A673 (cell line): ENCODE data around the gene LRCOL1. TPM values are rescaled to one million over a fixed set of nuclear protein-coding genes. Genes with fewer than 3 reads are reported as not detected.
A peak's percentile ranks its signal among the peaks of the same experiment; 100 is the strongest.

Experiments
- BruUV-seq: library from RNA; stranded (reverse); fragments of 400-500 nt; replicated peaks from 2 replicates; lab custom pipeline; 2021; lab: Mats Ljungman, UMichigan
- CTCF ChIA-PET: fragments of 300-600 bp; sonication (Branson Sonifier 250); formaldehyde crosslinking; loops from one replicate; lab custom pipeline; 2022; ENCODE audit warnings: antibody characterized with exemption; lab: Charles Lee
- POLR2A ChIA-PET: fragments of 300-600 bp; sonication (Branson Sonifier 250); formaldehyde crosslinking; loops from one replicate; lab custom pipeline; 2022; ENCODE audit warnings: antibody characterized with exemption; ENCODE audit not compliant: low non-redundant PET; lab: Charles Lee
- DNase-seq: peaks from one replicate; pipeline ENCODE4 v3.0.0-alpha.2; 2015; ENCODE audit warnings: low spot score
- H3K27ac ChIP-seq: fragments of 200-600 bp; sonication (generic); 2 replicates; pipeline ENCODE4 v1.5.1; 2016; ENCODE audit warnings: mixed run types, low read depth, mild to moderate bottlenecking, mixed read lengths, antibody characterized with exemption, low read length; ENCODE audit not compliant: poor library complexity, severe bottlenecking
- H3K27me3 ChIP-seq: fragments of 200-600 bp; sonication (generic); replicated peaks from 2 replicates; pipeline ENCODE4 v1.6.1; 2017; ENCODE audit warnings: mixed run types, low read depth, mild to moderate bottlenecking, mixed read lengths, antibody characterized with exemption, low read length; ENCODE audit not compliant: insufficient read depth, poor library complexity
- H3K36me3 ChIP-seq: fragments of 200-600 bp; sonication (generic); 2 replicates; pipeline ENCODE4 v1.6.1; 2016; ENCODE audit warnings: mixed run types, mild to moderate bottlenecking, mixed read lengths, antibody characterized with exemption, low read length; ENCODE audit not compliant: insufficient read depth, poor library complexity, severe bottlenecking
- H3K4me1 ChIP-seq: fragments of 200-600 bp; sonication (generic); 2 replicates; pipeline ENCODE4 v1.6.1; 2017; ENCODE audit warnings: mixed run types, mild to moderate bottlenecking, mixed read lengths, antibody characterized with exemption, low read length; ENCODE audit not compliant: insufficient read depth, poor library complexity, severe bottlenecking
- H3K4me3 ChIP-seq: fragments of 200-600 bp; sonication (generic); 2 replicates; pipeline ENCODE4 v1.5.1; 2016; ENCODE audit warnings: low read depth, mixed run types, mild to moderate bottlenecking, mixed read lengths, low read length; ENCODE audit not compliant: poor library complexity, severe bottlenecking
- H3K9me3 ChIP-seq: fragments of 200-600 bp; sonication (generic); 2 replicates; pipeline ENCODE4 v1.6.1; 2016; ENCODE audit warnings: mixed run types, low read depth, mild to moderate bottlenecking, mixed read lengths, antibody characterized with exemption, low read length; ENCODE audit not compliant: poor library complexity, severe bottlenecking
- EZH2 ChIP-seq: fragments of 200-600 bp; sonication (generic); IDR thresholded peaks from 2 replicates; pipeline ENCODE4 v1.6.1; 2017; ENCODE audit warnings: borderline replicate concordance, low read depth, mild to moderate bottlenecking, mixed read lengths, antibody characterized with exemption, low read length; ENCODE audit not compliant: poor library complexity, severe bottlenecking
- intact Hi-C: fragments of 100-400 bp; cut with micrococcal nuclease; formaldehyde crosslinking; loops from one replicate; pipeline ENCODE4 v1.10.0; 2022; ENCODE audit not compliant: unreplicated experiment
- total RNA-seq: library from RNA; stranded (reverse); gene quantifications from 2 replicates; pipeline ENCODE4 v1.2.3, GENCODE V29; 2021
- TF ChIP-seq, protein P1 (sequence below): fragments of 300-800, 200-600 bp; sonication (generic); conservative IDR thresholded peaks from 2 replicates; pipeline ENCODE4 v1.5.1; 2017; ENCODE audit warnings: low read depth, mild to moderate bottlenecking, antibody characterized with exemption, low read length, moderate library complexity, mixed read lengths

Gene LRCOL1
- total RNA-seq, 1 experiment from 2014 or later, result not detected

DNA sequence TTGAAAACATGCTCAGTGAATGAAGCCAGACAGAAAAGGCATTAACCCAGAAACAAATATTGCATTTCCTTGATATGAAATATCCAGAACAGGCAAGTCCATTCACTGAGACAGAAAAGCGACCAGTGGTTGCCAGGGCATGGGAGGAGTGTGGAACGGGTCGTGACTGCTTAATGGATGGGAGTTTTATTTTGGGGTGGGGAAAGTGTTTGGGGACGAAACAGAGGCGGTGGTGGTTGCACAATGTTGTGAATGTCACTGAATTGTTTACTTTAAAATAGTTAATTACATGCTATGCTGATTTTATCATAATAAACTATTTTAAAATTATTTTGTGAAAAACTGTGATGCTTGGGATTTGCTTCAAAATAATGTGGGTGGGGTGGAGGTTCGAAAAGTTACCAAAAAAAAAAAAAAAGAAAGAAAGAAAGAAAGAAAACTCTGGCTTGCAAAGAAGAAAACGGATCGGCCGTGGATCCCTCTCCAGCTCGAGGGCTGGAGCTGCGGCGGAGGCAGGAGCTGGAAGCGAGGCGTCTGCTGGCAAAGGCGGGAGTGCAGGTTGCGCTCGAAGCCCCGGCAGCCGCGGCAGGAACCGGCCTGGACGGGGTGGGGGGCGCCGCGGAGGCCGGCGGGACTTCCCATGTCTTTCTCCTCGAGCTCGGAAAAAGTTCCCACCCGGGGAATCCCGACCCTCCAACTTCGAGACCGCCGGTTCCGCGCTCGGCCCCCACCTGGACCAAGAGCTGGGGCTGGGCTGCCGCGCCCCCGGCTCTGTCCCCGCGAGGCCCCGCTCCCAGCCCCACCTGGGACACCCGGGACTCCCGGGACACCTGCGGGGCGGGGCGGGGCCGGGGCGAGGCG is 7.7 kb upstream of the LRCOL1 start:
- DNase-seq, result no peak
- peaks cover 37% of the 10 kb centered on the region for H3K27me3 ChIP-seq
- BruUV-seq, result no TSS peak
- H3K9me3 ChIP-seq, result peaks cover 11% of the 10 kb centered on the region
- peaks cover 8% of the 10 kb centered on the region for H3K4me1 ChIP-seq
- peak overlapping the region; percentile 37 for H3K4me3 ChIP-seq
- CTCF ChIA-PET, result interaction anchor here (0.6 kb wide), 2 partner anchors 12 to 46 kb away, joined by 4 to 6 read pairs; no protein-coding TSS in a partner anchor
- H3K36me3 ChIP-seq, result no peaks in the 10 kb centered on the region
- H3K27ac ChIP-seq, result no peak overlapping the region
- intact Hi-C loops, result no loop called here
- POLR2A ChIA-PET, result no interaction called here
- no peak for TF ChIP-seq EZH2
- TF ChIP-seq, protein P1, sequence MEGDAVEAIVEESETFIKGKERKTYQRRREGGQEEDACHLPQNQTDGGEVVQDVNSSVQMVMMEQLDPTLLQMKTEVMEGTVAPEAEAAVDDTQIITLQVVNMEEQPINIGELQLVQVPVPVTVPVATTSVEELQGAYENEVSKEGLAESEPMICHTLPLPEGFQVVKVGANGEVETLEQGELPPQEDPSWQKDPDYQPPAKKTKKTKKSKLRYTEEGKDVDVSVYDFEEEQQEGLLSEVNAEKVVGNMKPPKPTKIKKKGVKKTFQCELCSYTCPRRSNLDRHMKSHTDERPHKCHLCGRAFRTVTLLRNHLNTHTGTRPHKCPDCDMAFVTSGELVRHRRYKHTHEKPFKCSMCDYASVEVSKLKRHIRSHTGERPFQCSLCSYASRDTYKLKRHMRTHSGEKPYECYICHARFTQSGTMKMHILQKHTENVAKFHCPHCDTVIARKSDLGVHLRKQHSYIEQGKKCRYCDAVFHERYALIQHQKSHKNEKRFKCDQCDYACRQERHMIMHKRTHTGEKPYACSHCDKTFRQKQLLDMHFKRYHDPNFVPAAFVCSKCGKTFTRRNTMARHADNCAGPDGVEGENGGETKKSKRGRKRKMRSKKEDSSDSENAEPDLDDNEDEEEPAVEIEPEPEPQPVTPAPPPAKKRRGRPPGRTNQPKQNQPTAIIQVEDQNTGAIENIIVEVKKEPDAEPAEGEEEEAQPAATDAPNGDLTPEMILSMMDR, result no peak

DNA sequence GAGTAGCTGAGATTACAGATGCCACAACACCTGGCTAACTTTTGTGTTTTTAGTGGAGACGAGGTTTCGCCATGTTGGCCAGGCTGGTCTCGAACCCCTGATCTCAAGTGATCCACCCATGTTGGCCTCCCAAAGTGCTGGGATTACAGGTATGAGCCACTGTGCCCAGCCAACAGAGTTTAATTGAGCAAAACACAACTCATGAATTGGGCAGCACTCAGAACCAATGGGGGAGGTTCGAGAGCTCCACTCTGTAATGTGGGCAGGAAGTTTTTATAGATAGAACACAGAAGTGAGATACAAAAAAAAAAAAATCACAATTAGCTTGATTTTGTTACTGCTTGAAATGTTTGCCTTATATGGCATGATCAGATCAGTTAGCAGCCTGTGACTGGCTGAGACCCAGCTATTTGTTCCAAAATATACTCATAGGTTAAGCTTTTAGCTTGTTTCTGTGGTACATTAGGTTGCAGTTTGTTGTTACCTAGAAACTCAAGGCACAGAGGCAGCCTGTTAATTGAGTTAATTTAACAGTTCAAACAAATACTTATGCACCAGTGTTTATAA is 6.8 kb upstream of the LRCOL1 start:
- intact Hi-C loops, result no loop called here
- ChIA-PET POLR2A (no interaction called here), CTCF (interaction anchor here (0.7 kb wide), 1 partner anchor 205 kb away, joined by 3 read pairs; no protein-coding TSS in a partner anchor)
- H3K27ac ChIP-seq, result no peak overlapping the region
- H3K27me3 ChIP-seq, result peaks cover 37% of the 10 kb centered on the region
- no peaks in the 10 kb centered on the region for H3K4me1 ChIP-seq
- no peaks in the 10 kb centered on the region for H3K36me3 ChIP-seq
- peaks cover 11% of the 10 kb centered on the region for H3K9me3 ChIP-seq
- no peak for TF ChIP-seq EZH2
- TF ChIP-seq, protein P1, result no peak
- no TSS peak for BruUV-seq
- no peak overlapping the region for H3K4me3 ChIP-seq
- DNase-seq, result no peak

DNA sequence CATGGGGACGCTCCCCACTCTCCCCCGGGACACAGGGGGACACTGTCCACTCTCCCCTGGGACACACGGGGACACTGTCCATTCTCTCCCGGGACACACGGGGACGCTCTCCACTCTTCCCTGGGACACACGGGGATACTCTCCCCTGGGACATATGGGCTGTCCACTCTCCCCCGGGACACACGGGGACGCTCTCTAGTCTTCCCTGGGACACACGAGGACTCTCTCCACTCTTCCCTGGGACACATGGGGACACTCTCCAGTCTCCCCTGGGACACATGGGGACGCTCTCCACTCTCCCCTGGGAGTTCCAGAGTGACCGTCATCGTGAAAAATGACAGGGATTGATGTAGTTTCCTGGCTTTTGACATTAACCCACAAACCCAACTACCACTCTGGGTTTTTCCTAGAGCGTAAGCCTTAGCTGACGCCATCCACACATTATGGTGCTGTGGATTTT is 5.2 kb upstream of the LRCOL1 start:
- no peak for DNase-seq
- Histone ChIP-seq H3K4me1 (peaks cover 1% of the 10 kb centered on the region), H3K36me3 (no peaks in the 10 kb centered on the region), H3K27ac (no peak overlapping the region), H3K27me3 (peaks cover 37% of the 10 kb centered on the region), H3K9me3 (peaks cover 11% of the 10 kb centered on the region), H3K4me3 (no peak overlapping the region)
- ChIA-PET POLR2A (no interaction called here), CTCF (interaction anchor here (1.2 kb wide), 3 partner anchors 16 to 462 kb away, joined by 6 to 22 read pairs (median 13); no protein-coding TSS in a partner anchor)
- intact Hi-C loops, result loop anchor here (1.0 to 2.0 kb wide), 2 partner anchors 200 to 461 kb away; no protein-coding TSS in a partner anchor
- TF ChIP-seq, protein P1, result no peak
- TF ChIP-seq EZH2, result no peak
- BruUV-seq, result no TSS peak
